Mucosa of rectum (tissue), 2 donors: Measurements from ENCODE around the gene LRIG1.

Experiments
- H3K27ac ChIP-seq, 2 donors: one replicate each; pipeline ENCODE4 v1.7.0; 2013; ENCODE audit warnings: inconsistent platforms in 2 of 2, low read depth in 2 of 2, low read length in 2 of 2
- H3K27me3 ChIP-seq, 2 donors: one replicate each; pipeline ENCODE4 v1.7.0; 2013; ENCODE audit warnings: low read length in 2 of 2; ENCODE audit not compliant: control insufficient read depth in 2 of 2, insufficient read depth in 2 of 2
- H3K36me3 ChIP-seq, 2 donors: one replicate each; pipeline ENCODE4 v1.7.0; 2013; ENCODE audit warnings: low read length in 2 of 2; ENCODE audit not compliant: control insufficient read depth in 2 of 2, insufficient read depth in 2 of 2
- H3K4me1 ChIP-seq, 2 donors: one replicate each; pipeline ENCODE4 v1.7.0; 2013; ENCODE audit warnings: low read length in 2 of 2, mild to moderate bottlenecking in 1 of 2; ENCODE audit not compliant: control insufficient read depth in 2 of 2, insufficient read depth in 2 of 2
- H3K4me3 ChIP-seq, 2 donors: one replicate each; pipeline ENCODE4 v1.7.0; 2013; ENCODE audit warnings: low read length in 2 of 2
- H3K9ac ChIP-seq, 2 donors: one replicate each; pipeline ENCODE4 v1.7.0; 2013; ENCODE audit warnings: low read length in 2 of 2, low read depth in 1 of 2, mild to moderate bottlenecking in 1 of 2
- H3K9me3 ChIP-seq, 2 donors: one replicate each; pipeline ENCODE4 v1.7.0; 2013; ENCODE audit warnings: low read length in 2 of 2; ENCODE audit not compliant: control insufficient read depth in 2 of 2
- donor health status: healthy.
- donor health status: Normal muscosa, but diverticular disease.

The LRIG1 gene

GRCh38 chr3:66407611-66408218 lies 93.1 kb downstream of the LRIG1 start:
- H3K27me3 ChIP-seq: no peaks in the 10 kb centered on the region
- no peaks in the 10 kb centered on the region for H3K9me3 ChIP-seq
- peaks cover 51 to 67% of the 10 kb centered on the region in 2 donors for H3K36me3 ChIP-seq
- H3K4me3 ChIP-seq: no peak overlapping the region
- no peak overlapping the region for H3K9ac ChIP-seq
- peaks cover 7% of the 10 kb centered on the region in 2 donors for H3K4me1 ChIP-seq
- no peak overlapping the region for H3K27ac ChIP-seq

- no peaks in the 10 kb centered on the region for H3K27me3 ChIP-seq
- no peaks in the 10 kb centered on the region for H3K9me3 ChIP-seq
- no peak overlapping the region for H3K4me3 ChIP-seq
- H3K9ac ChIP-seq: no peak overlapping the region
- peaks cover 46 to 67% of the 10 kb centered on the region in 2 donors for H3K36me3 ChIP-seq
- peaks cover 6 to 7% of the 10 kb centered on the region in 2 donors for H3K4me1 ChIP-seq
- H3K27ac ChIP-seq: no peak overlapping the region
Observed at GRCh38 chr3:66406831-66407610, 93.8 kb downstream of the LRIG1 start.

- Histone ChIP-seq H3K36me3 (peaks cover 47 to 68% of the 10 kb centered on the region in 2 donors), H3K4me1 (peaks cover 4 to 7% of the 10 kb centered on the region in 2 donors), H3K9me3 (no peaks in the 10 kb centered on the region), H3K27ac (no peak overlapping the region), H3K9ac (no peak overlapping the region), H3K27me3 (no peaks in the 10 kb centered on the region), H3K4me3 (no peak overlapping the region)
Observed at GRCh38 chr3:66406163-66406562, 94.7 kb downstream of the LRIG1 start.

- no peak overlapping the region for H3K9ac ChIP-seq
- peaks cover 4 to 7% of the 10 kb centered on the region in 2 donors for H3K4me1 ChIP-seq
- no peaks in the 10 kb centered on the region for H3K9me3 ChIP-seq
- H3K4me3 ChIP-seq: no peak overlapping the region
- no peak overlapping the region for H3K27ac ChIP-seq
- peaks cover 47 to 63% of the 10 kb centered on the region in 2 donors for H3K36me3 ChIP-seq
- no peaks in the 10 kb centered on the region for H3K27me3 ChIP-seq
Observed at GRCh38 chr3:66405701-66406091, 95.1 kb downstream of the LRIG1 start.

DNA sequence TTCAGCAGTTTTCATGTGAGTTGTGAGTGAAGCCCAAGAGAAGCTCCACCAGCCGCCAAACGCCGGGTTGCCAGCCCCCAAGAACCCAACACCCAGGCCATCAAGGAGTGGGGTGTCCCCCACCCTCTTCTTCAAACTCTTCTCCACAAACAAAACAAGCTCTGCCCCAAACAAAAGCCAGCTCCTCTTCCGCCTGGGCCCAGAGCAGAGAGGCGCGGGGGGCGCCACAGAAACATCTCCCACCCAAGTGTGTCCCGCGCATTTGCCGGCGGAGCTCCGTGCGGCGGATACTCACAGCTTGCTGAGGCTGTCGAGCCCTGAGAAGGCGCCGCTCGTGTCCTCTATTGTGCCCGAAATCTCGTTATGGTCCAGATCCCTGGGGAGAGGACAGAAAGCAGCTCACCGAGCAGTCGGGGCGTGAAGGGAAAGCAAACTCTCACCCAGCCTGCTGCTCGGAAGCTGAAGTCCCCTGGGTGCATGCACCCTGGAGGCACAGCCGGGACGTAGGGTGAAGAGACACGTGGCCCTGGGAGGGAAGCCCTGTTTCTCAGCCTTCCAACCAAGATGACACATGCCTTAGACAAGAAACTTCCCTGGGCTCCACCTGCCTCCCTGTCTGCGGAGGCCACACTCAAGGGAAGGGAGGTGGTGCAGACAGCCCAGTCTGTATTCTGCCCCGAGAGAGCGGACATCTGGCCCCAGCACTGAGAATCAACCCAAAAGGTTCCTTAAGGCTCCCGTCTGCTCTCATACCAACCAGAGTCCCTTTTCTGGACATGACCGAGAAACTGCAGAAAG lies 95.7 kb downstream of the LRIG1 start:
- peaks cover 4 to 7% of the 10 kb centered on the region in 2 donors for H3K4me1 ChIP-seq

GRCh38 chr3:66404197-66404596 lies 96.6 kb downstream of the LRIG1 start:
- H3K4me3 ChIP-seq: no peak overlapping the region
- no peaks in the 10 kb centered on the region for H3K9me3 ChIP-seq
- no peak overlapping the region for H3K9ac ChIP-seq
- H3K4me1 ChIP-seq: peaks cover 4 to 7% of the 10 kb centered on the region in 2 donors
- no peaks in the 10 kb centered on the region for H3K27me3 ChIP-seq
- H3K27ac ChIP-seq: no peak overlapping the region
- peaks cover 38 to 55% of the 10 kb centered on the region in 2 donors for H3K36me3 ChIP-seq

More for the DNA sequence above, 95.7 kb downstream of the LRIG1 start:
- Histone ChIP-seq H3K9ac (no peak overlapping the region), H3K4me3 (no peak overlapping the region), H3K27ac (no peak overlapping the region), H3K9me3 (no peaks in the 10 kb centered on the region), H3K27me3 (no peaks in the 10 kb centered on the region), H3K36me3 (peaks cover 44 to 59% of the 10 kb centered on the region in 2 donors)

- Histone ChIP-seq H3K27ac (peak overlapping the region in 1 of 2 donors; percentile 16), H3K9ac (no peak overlapping the region), H3K4me3 (no peak overlapping the region), H3K4me1 (peaks cover 4 to 5% of the 10 kb centered on the region in 2 donors), H3K36me3 (peaks cover 40 to 61% of the 10 kb centered on the region in 2 donors), H3K27me3 (no peaks in the 10 kb centered on the region), H3K9me3 (no peaks in the 10 kb centered on the region)
Observed at GRCh38 chr3:66403323-66403990, 97.4 kb downstream of the LRIG1 start.

- Histone ChIP-seq H3K4me1 (peaks cover 0 to under 1% of the 10 kb centered on the region in 2 donors), H3K4me3 (no peak overlapping the region), H3K27me3 (no peaks in the 10 kb centered on the region), H3K36me3 (peaks cover 47 to 63% of the 10 kb centered on the region in 2 donors), H3K9me3 (no peaks in the 10 kb centered on the region), H3K27ac (no peak overlapping the region), H3K9ac (no peak overlapping the region)
Observed at GRCh38 chr3:66402596-66403290, 98.1 kb downstream of the LRIG1 start.

DNA sequence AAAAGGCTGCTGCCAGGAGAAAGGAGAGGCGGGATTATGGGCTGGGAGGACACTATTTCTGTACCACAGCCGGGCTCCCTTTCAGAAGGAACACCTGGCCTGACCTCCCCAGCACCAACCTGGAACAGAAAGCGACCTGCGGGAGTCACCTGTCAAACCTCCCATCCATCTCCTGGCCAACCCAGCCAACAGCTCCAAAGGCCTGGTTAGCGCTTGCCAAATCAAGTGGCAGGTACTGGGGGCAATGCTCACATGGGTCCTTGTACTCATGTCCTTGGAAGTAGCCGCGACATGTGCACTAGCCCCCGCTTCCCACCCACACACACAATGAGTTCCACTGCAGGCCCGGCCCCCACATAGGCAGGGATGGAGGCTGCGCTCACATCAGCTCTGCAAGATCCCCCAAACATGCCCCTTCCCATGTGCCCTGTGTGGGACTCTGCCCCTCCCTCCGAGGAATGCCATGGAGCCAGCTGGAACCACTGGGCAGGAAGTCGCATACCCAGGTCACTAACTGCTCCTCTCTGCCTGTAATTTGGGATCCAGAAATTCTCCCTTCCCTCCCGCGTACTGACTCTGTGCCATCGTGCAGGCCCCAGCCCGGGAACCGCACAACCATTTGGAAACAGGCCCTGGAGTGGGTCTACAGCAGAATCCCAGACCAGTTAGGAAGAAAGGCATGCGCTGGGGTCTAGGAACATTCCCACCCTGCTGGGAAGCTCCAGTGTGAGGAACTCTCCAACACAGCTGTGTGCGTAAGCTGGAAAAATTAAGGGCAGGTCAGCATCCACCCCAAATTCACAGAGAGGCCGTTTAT lies 98.9 kb downstream of the LRIG1 start:
- no peaks in the 10 kb centered on the region for H3K4me1 ChIP-seq
- no peak overlapping the region for H3K4me3 ChIP-seq
- no peak overlapping the region for H3K9ac ChIP-seq
- no peaks in the 10 kb centered on the region for H3K9me3 ChIP-seq
- no peak overlapping the region for H3K27ac ChIP-seq
- H3K27me3 ChIP-seq: no peaks in the 10 kb centered on the region
- H3K36me3 ChIP-seq: peaks cover 49 to 64% of the 10 kb centered on the region in 2 donors
